Measurements from ENCODE around the gene RCOR1. TPM values are rescaled to one million over a fixed set of nuclear protein-coding genes. Genes with fewer than 3 reads are reported as not detected.
A peak's percentile ranks its signal among the peaks of the same experiment; 100 is the strongest.

The RCOR1 gene
- polyA plus RNA-seq, 6 donors from 2014 or later: 0.78 to 2.6 (median 1.6) TPM

DNA sequence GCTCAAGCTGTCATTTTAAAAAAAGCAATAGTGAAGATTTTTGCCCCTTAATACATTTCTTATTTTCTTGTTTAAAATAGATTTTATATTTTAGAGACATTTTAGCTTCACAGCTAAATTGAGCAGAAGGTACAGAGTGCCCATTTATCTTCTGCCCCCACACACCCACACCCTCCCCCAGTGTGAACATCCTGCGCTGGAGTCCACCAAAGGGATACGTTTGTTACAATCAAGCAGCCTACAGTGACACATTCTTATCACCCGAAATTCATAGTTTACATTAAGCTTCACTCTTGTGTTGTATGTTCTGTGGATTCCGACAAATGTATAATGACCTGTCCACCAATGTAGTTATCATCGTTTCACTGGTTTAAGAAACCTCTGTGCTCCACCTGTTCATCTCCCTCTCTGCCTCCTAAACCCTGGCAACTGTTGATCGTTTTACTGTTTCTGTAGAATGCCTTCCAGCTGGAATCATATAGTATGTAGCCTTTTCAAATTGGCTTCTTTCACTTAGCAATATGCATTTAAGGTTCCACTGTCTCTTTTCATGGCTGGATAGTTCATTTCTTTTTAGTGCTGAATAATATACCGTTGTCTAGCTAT lies 93.8 kb downstream of the RCOR1 start:
- Mint-ChIP-seq H3K4me1 (peaks cover 22 to 35% (median 34%) of the 10 kb centered on the region in 3 donors), H3K27ac (peak overlapping the region in 1 of 6 donors; percentile 8), H3K9me3 (no peaks in the 10 kb centered on the region), H3K27me3 (no peaks in the 10 kb centered on the region), H3K36me3 (peaks cover 5 to 6% of the 10 kb centered on the region in 2 donors), H3K4me3 (no peak overlapping the region)
- no peak for ATAC-seq (ENCODE audit: low read depth in 2 of 2)
- no peak for DNase-seq

DNA sequence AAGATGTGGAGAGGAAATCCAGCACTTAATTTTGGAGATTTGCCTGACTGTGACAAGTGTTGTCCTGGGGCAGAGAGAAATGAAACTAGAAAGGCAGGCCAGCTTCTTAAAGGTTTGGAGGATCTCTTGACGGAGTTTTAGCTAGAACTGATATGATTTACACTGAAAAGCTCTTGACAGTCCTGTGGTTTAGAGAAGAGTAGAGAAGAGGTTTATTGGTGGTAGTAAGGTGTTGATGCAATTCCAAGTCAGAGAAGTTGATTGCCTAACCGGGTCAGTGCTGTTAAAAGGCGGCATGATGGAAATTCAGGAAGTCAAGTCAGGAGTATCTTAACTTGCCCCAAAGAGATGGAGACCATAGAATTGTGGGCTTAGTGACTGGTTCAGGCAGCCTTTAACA lies 95.8 kb downstream of the RCOR1 start:
- peaks cover 0 to 6% of the 10 kb centered on the region in 2 donors for H3K36me3 Mint-ChIP-seq
- no peaks in the 10 kb centered on the region for H3K9me3 Mint-ChIP-seq
- H3K27ac Mint-ChIP-seq: peak overlapping the region in 4 of 6 donors; percentile 10 to 66 (median 36)

DNA sequence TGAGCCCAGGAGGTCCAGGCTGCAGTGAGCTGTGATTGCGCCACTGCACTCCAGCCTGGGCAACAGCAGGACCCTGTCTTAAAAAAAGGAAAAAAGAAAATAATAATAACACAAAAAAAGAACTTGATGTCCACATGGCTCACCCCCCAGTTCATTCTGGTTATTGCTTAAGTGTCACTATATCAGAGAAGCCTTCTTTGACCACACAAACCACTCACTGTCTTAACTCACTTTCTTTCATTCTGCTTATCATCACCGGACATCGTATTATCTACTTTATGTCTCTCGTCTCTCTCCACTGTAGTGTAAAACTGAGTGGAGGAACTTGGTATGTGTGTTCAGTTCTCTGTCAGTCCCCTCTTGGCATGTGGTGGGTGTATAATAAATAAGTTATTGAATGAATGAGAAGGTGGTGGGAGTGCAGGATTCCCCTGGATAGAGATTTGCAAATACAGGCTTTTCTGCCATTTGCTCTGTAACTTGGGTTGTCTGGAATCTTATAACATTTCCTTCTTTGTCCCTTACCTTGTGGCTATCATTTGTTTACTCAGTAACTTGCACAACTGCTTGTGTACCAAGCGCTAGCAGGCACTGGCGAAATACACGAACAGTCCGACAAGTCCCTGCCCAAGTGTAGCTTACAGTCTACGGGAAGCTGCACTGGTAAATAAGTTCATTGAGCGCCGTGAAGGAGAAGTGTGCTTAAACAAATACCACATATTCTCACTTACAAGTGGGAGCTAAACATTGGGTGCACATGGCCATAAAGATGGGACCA lies 98.2 kb downstream of the RCOR1 start:
- no peak overlapping the region for H3K4me3 Mint-ChIP-seq
- peak overlapping the region in 1 of 6 donors; percentile 41 for H3K27ac Mint-ChIP-seq
- ATAC-seq (ENCODE audit: low read depth in 2 of 2): no peak

More for the DNA sequence above, 95.8 kb downstream of the RCOR1 start:
- DNase-seq (no peak), ATAC-seq (ENCODE audit: low read depth in 2 of 2) (no peak)
- H3K4me3 Mint-ChIP-seq: peak overlapping the region in 1 of 8 donors; percentile 1
- peaks cover 31 to 50% (median 47%) of the 10 kb centered on the region in 3 donors for H3K4me1 Mint-ChIP-seq
- H3K27me3 Mint-ChIP-seq: no peaks in the 10 kb centered on the region

DNA sequence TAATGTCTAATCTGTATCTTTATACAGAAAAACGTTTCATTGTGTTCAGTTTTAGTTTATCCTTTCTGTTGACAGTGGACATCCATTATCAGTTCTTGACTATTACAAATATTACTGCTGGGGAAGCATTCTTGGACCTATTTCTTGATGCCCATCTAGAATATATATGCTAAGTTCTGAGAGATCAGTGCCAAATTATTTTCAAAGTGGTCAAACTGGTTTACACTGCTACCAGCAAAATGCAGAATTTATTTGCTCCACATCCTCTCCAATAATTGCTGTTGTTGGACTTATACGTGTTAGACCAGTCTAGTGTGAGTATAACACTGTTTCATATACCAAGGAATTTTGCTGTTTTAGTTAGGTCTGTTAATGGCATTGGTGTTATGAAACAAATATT lies 99.3 kb downstream of the RCOR1 start:
- H3K27me3 Mint-ChIP-seq: no peaks in the 10 kb centered on the region
- H3K27ac Mint-ChIP-seq: peak overlapping the region in 1 of 6 donors; percentile 36
- H3K4me1 Mint-ChIP-seq: peaks cover 30 to 56% (median 39%) of the 10 kb centered on the region in 3 donors
- no peak overlapping the region for H3K4me3 Mint-ChIP-seq
- no peaks in the 10 kb centered on the region for H3K36me3 Mint-ChIP-seq
- ATAC-seq (ENCODE audit: low read depth in 2 of 2) (no peak), DNase-seq (no peak)
- H3K9me3 Mint-ChIP-seq: no peaks in the 10 kb centered on the region

More for the DNA sequence above, 98.2 kb downstream of the RCOR1 start:
- Mint-ChIP-seq H3K27me3 (no peaks in the 10 kb centered on the region), H3K36me3 (no peaks in the 10 kb centered on the region), H3K4me1 (peaks cover 35 to 54% (median 45%) of the 10 kb centered on the region in 3 donors), H3K9me3 (no peaks in the 10 kb centered on the region)
- DNase-seq: no peak

DNA sequence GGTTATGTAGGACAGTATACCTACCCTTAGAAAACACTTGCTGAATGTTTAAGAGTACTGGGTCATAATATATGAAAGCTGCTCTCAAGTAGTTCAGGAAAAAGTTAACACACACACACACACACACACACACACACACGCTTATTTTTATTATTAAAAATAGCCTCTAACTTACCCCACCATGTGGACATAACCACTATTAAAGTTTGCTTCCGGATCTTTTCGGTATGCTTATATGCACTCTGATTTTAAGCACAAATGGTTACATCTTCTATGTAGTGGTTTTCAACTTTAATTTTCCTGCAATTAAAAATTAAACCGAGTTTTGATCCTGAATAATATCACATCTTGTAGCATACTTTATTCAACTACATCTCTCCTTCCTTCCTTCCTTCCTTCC lies 99.9 kb downstream of the RCOR1 start:
- DNase-seq: no peak
- ATAC-seq (ENCODE audit: low read depth in 2 of 2): no peak
- no peaks in the 10 kb centered on the region for H3K36me3 Mint-ChIP-seq
- H3K9me3 Mint-ChIP-seq: no peaks in the 10 kb centered on the region
- peak overlapping the region in 2 of 6 donors; percentile 29 to 97 for H3K27ac Mint-ChIP-seq
- no peaks in the 10 kb centered on the region for H3K27me3 Mint-ChIP-seq
- no peak overlapping the region for H3K4me3 Mint-ChIP-seq
- peaks cover 33 to 56% (median 34%) of the 10 kb centered on the region in 3 donors for H3K4me1 Mint-ChIP-seq

DNA sequence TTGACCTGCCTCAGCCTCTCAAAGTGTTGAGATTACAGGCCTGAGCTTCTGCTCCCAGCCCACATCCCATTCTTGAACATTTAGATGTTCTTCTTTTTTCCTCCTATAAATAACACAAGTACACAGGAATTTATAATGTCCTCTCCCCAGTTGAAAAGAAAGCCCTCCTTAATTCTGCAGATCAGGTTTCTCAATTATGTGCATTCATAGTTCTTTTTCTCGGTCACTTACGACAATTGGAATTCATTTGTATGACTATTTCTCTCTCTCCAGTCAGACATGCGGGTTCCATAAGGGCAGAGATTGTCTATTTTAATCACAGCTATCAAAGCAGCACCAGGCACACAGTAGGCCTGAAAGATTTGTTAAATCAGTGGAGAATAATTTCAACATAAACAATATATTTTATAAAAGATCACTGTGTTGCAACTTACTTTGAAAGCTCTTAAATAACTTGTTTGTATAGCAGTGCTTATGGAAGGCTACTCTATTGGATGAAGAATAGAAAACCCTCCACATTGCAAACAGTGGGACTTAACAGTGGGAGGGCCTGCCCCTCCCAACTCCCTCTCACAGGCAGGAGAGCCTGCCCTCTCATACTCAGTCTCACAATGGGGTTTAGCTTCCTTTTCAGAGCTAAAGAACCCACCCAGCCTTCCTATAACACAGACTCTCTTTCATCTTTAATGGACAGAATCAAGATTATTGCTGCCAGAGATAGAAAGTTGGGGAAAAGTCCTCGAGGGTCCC lies 100.7 kb downstream of the RCOR1 start:
- no peak for ATAC-seq (ENCODE audit: low read depth in 2 of 2)
- peaks cover 25 to 53% (median 31%) of the 10 kb centered on the region in 3 donors for H3K4me1 Mint-ChIP-seq
- no peaks in the 10 kb centered on the region for H3K36me3 Mint-ChIP-seq
- no peak for DNase-seq
- H3K9me3 Mint-ChIP-seq: no peaks in the 10 kb centered on the region
- no peaks in the 10 kb centered on the region for H3K27me3 Mint-ChIP-seq
- no peak overlapping the region for H3K4me3 Mint-ChIP-seq
- peak overlapping the region in 4 of 6 donors; percentile 29 to 97 (median 42) for H3K27ac Mint-ChIP-seq

DNA sequence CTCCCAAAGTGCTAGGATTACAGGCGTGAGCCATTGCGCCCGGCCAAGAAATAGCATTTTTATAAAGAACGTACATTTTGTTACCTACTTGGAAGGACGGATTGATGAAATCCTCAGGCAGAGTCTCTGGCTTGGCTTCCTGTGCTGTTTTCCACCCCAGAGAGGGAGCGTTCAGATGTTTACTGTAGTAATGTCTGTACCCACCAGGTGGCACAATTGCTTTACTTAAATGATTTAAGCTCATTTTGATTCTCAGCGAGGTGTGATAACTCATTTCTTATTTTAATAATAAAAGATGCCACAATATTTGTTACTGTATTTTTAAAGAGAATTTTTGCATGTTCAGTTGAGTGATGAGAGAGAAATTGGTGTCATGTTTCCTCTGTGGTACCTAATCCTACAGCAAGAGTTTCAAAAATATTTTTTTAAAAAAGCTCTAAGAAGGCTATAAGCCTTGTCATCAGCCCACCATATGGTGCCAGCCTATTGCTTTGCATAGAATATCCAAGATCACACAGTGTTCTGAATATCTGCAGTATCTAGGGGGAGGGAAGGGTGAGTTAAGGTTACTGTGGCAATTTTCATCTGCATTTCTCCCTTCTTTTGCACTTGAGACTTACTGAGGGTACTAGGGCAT lies 102.2 kb downstream of the RCOR1 start:
- Mint-ChIP-seq H3K27ac (peak overlapping the region in 2 of 6 donors; percentile 36 to 47), H3K4me3 (no peak overlapping the region), H3K4me1 (peaks cover 16 to 49% (median 29%) of the 10 kb centered on the region in 3 donors), H3K9me3 (no peaks in the 10 kb centered on the region), H3K27me3 (no peaks in the 10 kb centered on the region), H3K36me3 (no peaks in the 10 kb centered on the region)
- peak; percentile 56 to 66 for ATAC-seq (ENCODE audit: low read depth in 2 of 2)
- DNase-seq: peak; percentile 64

GRCh38 chr14:102695167-102695555 lies 102.7 kb downstream of the RCOR1 start:
- H3K27me3 Mint-ChIP-seq: no peaks in the 10 kb centered on the region
- H3K9me3 Mint-ChIP-seq: no peaks in the 10 kb centered on the region
- DNase-seq (no peak), ATAC-seq (ENCODE audit: low read depth in 2 of 2) (no peak)
- H3K4me1 Mint-ChIP-seq: peaks cover 20 to 50% (median 29%) of the 10 kb centered on the region in 3 donors
- peak overlapping the region in 2 of 6 donors; percentile 36 to 68 for H3K27ac Mint-ChIP-seq
- no peak overlapping the region for H3K4me3 Mint-ChIP-seq
- no peaks in the 10 kb centered on the region for H3K36me3 Mint-ChIP-seq

DNA sequence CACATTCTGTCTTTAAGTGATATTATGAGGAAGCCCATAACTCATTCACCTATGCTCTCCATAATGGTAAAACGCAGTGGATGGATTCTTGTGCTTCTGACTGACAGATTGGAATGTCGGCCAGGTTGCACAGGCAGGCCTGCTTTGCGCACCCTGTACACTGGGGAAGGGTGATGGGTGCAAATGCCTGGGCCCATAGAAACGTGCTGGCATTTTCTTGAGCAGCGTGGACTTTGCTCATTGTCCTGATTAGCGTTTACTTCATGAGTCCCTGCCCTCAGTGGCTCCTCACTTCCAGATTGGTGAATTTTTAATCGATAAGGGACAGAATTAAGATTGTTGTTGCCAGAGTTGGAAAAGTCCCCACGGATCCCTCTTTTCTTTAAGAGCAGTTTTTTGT lies 103.9 kb downstream of the RCOR1 start:
- DNase-seq (no peak), ATAC-seq (ENCODE audit: low read depth in 2 of 2) (no peak)
- Mint-ChIP-seq H3K4me3 (no peak overlapping the region), H3K9me3 (no peaks in the 10 kb centered on the region), H3K27me3 (no peaks in the 10 kb centered on the region), H3K4me1 (peaks cover 27 to 50% (median 32%) of the 10 kb centered on the region in 3 donors), H3K36me3 (no peaks in the 10 kb centered on the region), H3K27ac (peak overlapping the region in 2 of 6 donors; percentile 11 to 26)

DNA sequence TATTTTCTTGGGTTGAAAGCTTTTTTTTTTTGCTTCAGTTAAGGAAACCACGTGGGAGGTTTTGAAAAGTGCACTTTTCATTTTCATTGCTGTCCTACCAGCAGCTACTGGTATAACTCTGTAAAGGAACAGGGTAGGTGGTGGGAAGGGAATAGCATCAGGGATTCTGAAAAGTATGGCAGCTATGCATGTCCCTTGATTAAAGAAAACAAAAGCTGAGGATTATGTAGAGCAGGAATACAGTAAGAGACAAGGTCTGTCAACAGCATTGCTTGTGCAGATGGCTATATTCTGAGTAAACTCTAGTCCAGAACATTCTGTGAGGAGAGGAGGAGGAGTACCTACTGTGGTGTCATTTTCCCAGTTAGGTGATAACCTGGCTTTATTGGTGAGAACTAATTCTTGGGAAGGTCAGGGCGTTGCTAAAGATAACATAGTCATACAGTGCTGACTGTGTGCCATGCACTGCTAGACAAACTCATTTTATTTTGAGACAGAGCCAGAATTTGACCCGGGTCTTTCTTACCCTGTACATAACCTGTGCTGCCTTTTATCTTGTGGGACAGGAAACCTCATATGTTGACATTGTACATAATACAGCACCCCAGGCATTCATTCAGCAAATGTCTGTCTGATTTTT lies 104.5 kb downstream of the RCOR1 start:
- Mint-ChIP-seq H3K4me1 (peaks cover 24 to 49% (median 32%) of the 10 kb centered on the region in 3 donors), H3K36me3 (no peaks in the 10 kb centered on the region), H3K27ac (peak overlapping the region in 1 of 6 donors; percentile 16), H3K9me3 (no peaks in the 10 kb centered on the region), H3K4me3 (no peak overlapping the region), H3K27me3 (no peaks in the 10 kb centered on the region)
- ATAC-seq (ENCODE audit: low read depth in 2 of 2) (no peak), DNase-seq (no peak)

GRCh38 chr14:102697501-102697900 lies 105.1 kb downstream of the RCOR1 start:
- Mint-ChIP-seq H3K9me3 (peaks cover 0 to under 1% (median 0%) of the 10 kb centered on the region in 7 donors), H3K4me3 (no peak overlapping the region), H3K4me1 (peaks cover 19 to 44% (median 29%) of the 10 kb centered on the region in 3 donors), H3K36me3 (peaks cover under 1% of the 10 kb centered on the region in 2 donors), H3K27ac (no peak overlapping the region), H3K27me3 (no peaks in the 10 kb centered on the region)
- DNase-seq: no peak
- no peak for ATAC-seq (ENCODE audit: low read depth in 2 of 2)

GRCh38 chr14:102699416-102700110 lies 107.1 kb downstream of the RCOR1 start:
- Mint-ChIP-seq H3K4me3 (no peak overlapping the region), H3K27ac (no peak overlapping the region), H3K27me3 (no peaks in the 10 kb centered on the region), H3K9me3 (peaks cover 0 to 10% (median 4%) of the 10 kb centered on the region in 7 donors), H3K36me3 (peaks cover 12 to 13% of the 10 kb centered on the region in 2 donors), H3K4me1 (peaks cover 11 to 34% (median 24%) of the 10 kb centered on the region in 3 donors)
- DNase-seq (no peak), ATAC-seq (ENCODE audit: low read depth in 2 of 2) (no peak)
